Neural cell (in vitro differentiated cells): Measurements from ENCODE around the gene ABHD4. TPM values are rescaled to one million over a fixed set of nuclear protein-coding genes. Genes with fewer than 3 reads are reported as not detected.

Experiments
- H2AFZ ChIP-seq: fragments of 200-600, 300-800 bp; sonication (generic), shearing (Covaris generic); 2 replicates; pipeline ENCODE4 v1.6.0; 2014; ENCODE audit warnings: low read depth, mild to moderate bottlenecking, antibody characterized with exemption, low read length, moderate library complexity
- H3F3A ChIP-seq: fragments of 200-600 bp; shearing (Covaris generic); 2 replicates; pipeline ENCODE4 v1.6.1; 2016; ENCODE audit warnings: mild to moderate bottlenecking, moderate library complexity, mixed read lengths, antibody characterized with exemption, low read length; ENCODE audit not compliant: insufficient read depth, poor library complexity, severe bottlenecking
- H3K27ac ChIP-seq: fragments of 200-600, 300-800 bp; sonication (generic), shearing (Covaris generic); 2 replicates; pipeline ENCODE4 v1.5.1; 2014; ENCODE audit warnings: mild to moderate bottlenecking, low read length, moderate library complexity
- H3K27me3 ChIP-seq: fragments of 300-800, 200-600 bp; sonication (generic), shearing (Covaris generic); 2 replicates; pipeline ENCODE4 v1.6.0; 2014; ENCODE audit warnings: mild to moderate bottlenecking, low read depth, low read length, moderate library complexity; ENCODE audit not compliant: insufficient read depth
- H3K36me3 ChIP-seq: fragments of 300-800, 200-600 bp; sonication (generic), shearing (Covaris generic); 2 replicates; pipeline ENCODE4 v1.5.1; 2014; ENCODE audit warnings: mild to moderate bottlenecking, antibody characterized with exemption, low read length, moderate library complexity; ENCODE audit not compliant: insufficient read depth
- H3K4me2 ChIP-seq: fragments of 300-800, 200-600 bp; sonication (generic), shearing (Covaris generic); 2 replicates; pipeline ENCODE4 v1.6.0; 2014; ENCODE audit warnings: mild to moderate bottlenecking, low read length
- H3K4me3 ChIP-seq: fragments of 300-800, 200-600 bp; sonication (generic), shearing (Covaris generic); 2 replicates; pipeline ENCODE4 v1.5.1; 2014; ENCODE audit warnings: mild to moderate bottlenecking, low read length, moderate library complexity
- H3K79me2 ChIP-seq: fragments of 200-600 bp; shearing (Covaris generic); replicated peaks from 2 replicates; pipeline ENCODE4 v1.6.0; 2014; ENCODE audit warnings: mild to moderate bottlenecking, low read length, moderate library complexity; ENCODE audit not compliant: insufficient read depth
- H3K9ac ChIP-seq: fragments of 300-800, 200-600 bp; sonication (generic), shearing (Covaris generic); 2 replicates; pipeline ENCODE4 v1.6.1; 2016; ENCODE audit warnings: mild to moderate bottlenecking, low read length, mixed read lengths
- H3K9me2 ChIP-seq: fragments of 200-600 bp; shearing (Covaris generic); 2 replicates; pipeline ENCODE4 v1.6.1; 2016; ENCODE audit warnings: mild to moderate bottlenecking, low read length, mixed read lengths; ENCODE audit not compliant: insufficient read depth
- H3K9me3 ChIP-seq: fragments of 200-600, 300-800 bp; sonication (generic), shearing (Covaris generic); 2 replicates; pipeline ENCODE4 v1.6.1; 2016; ENCODE audit warnings: mild to moderate bottlenecking, mixed run types, low read length, moderate library complexity, mixed read lengths
- H4K20me1 ChIP-seq: fragments of 200-600 bp; shearing (Covaris generic); 2 replicates; pipeline ENCODE4 v1.6.1; 2016; ENCODE audit warnings: mild to moderate bottlenecking, mixed run types; ENCODE audit not compliant: insufficient read depth
- CTCF ChIP-seq: fragments of 450-650 bp; IDR thresholded peaks from 2 replicates; pipeline ENCODE4 v1.5.1; 2014; ENCODE audit warnings: antibody characterized with exemption, mild to moderate bottlenecking, moderate library complexity; ENCODE audit not compliant: poor library complexity, severe bottlenecking
- EP300 ChIP-seq: fragments of 450-650 bp; conservative IDR thresholded peaks from 2 replicates; pipeline ENCODE4 v1.6.1; 2014; ENCODE audit warnings: antibody characterized with exemption, mild to moderate bottlenecking, moderate library complexity; ENCODE audit not compliant: poor library complexity, severe bottlenecking
- MXI1 ChIP-seq: fragments of 450-650 bp; conservative IDR thresholded peaks from 2 replicates; pipeline ENCODE4 v1.6.1; 2014; ENCODE audit warnings: antibody characterized with exemption, mild to moderate bottlenecking; ENCODE audit not compliant: poor library complexity, severe bottlenecking
- POLR2AphosphoS5 ChIP-seq: IDR thresholded peaks from 2 replicates; pipeline ENCODE4 v1.6.1; 2012
- RAD21 ChIP-seq: fragments of 450-650 bp; conservative IDR thresholded peaks from 2 replicates; pipeline ENCODE4 v1.6.1; 2014; ENCODE audit warnings: antibody characterized with exemption, mild to moderate bottlenecking, moderate library complexity
- REST ChIP-seq: IDR thresholded peaks from 2 replicates; pipeline ENCODE4 v1.6.1; 2012; ENCODE audit warnings: borderline replicate concordance
- SMC3 ChIP-seq: fragments of 450-650 bp; conservative IDR thresholded peaks from 2 replicates; pipeline ENCODE4 v1.6.1; 2014; ENCODE audit warnings: antibody characterized with exemption, mild to moderate bottlenecking, moderate library complexity; ENCODE audit not compliant: poor library complexity
- polyA plus RNA-seq: library from polyadenylated mRNA; depleted of rRNA; stranded (reverse); fragments of >200 nt; gene quantifications from 2 replicates; pipeline ENCODE4 v1.2.3, GENCODE V29; 2014

Gene ABHD4
- polyA plus RNA-seq, 1 donor from 2014 or later = 2.6 TPM

- Histone ChIP-seq H3K9ac (no peak overlapping the region), H3K79me2 (no peaks in the 10 kb centered on the region), H4K20me1 (no peaks in the 10 kb centered on the region), H3K9me2 (no peaks in the 10 kb centered on the region), H3K9me3 (no peaks in the 10 kb centered on the region), H2AFZ (no peak overlapping the region), H3K4me3 (no peak overlapping the region), H3K27ac (no peak overlapping the region), H3F3A (no peaks in the 10 kb centered on the region), H3K4me2 (no peak overlapping the region), H3K36me3 (no peaks in the 10 kb centered on the region), H3K27me3 (no peaks in the 10 kb centered on the region)
- TF ChIP-seq RAD21 (no peak), CTCF (no peak), POLR2AphosphoS5 (no peak), REST (no peak), SMC3 (no peak)
These were observed 31.3 kb upstream of the ABHD4 start for GRCh38 chr14:22566845-22567244.

GRCh38 chr14:22567437-22567836 lies 30.7 kb upstream of the ABHD4 start:
- no peaks in the 10 kb centered on the region for H3K79me2 ChIP-seq
- H3K9me2 ChIP-seq = no peaks in the 10 kb centered on the region
- H3F3A ChIP-seq = no peaks in the 10 kb centered on the region
- no peak overlapping the region for H3K27ac ChIP-seq
- no peaks in the 10 kb centered on the region for H3K27me3 ChIP-seq
- H3K4me3 ChIP-seq = no peak overlapping the region
- no peak for TF ChIP-seq POLR2AphosphoS5
- H3K36me3 ChIP-seq = no peaks in the 10 kb centered on the region
- no peak overlapping the region for H3K9ac ChIP-seq
- H4K20me1 ChIP-seq = no peaks in the 10 kb centered on the region
- no peak overlapping the region for H3K4me2 ChIP-seq
- H2AFZ ChIP-seq = no peak overlapping the region
- H3K9me3 ChIP-seq = no peaks in the 10 kb centered on the region

GRCh38 chr14:22569106-22569736 lies 28.9 kb upstream of the ABHD4 start:
- H3K4me2 ChIP-seq = no peak overlapping the region
- H3F3A ChIP-seq = no peaks in the 10 kb centered on the region
- no peaks in the 10 kb centered on the region for H3K36me3 ChIP-seq
- no peak overlapping the region for H2AFZ ChIP-seq
- H3K9me3 ChIP-seq = no peaks in the 10 kb centered on the region
- H3K9me2 ChIP-seq = no peaks in the 10 kb centered on the region
- H3K9ac ChIP-seq = no peak overlapping the region
- no peak overlapping the region for H3K4me3 ChIP-seq
- H3K27me3 ChIP-seq = no peaks in the 10 kb centered on the region
- H4K20me1 ChIP-seq = no peaks in the 10 kb centered on the region
- H3K79me2 ChIP-seq = no peaks in the 10 kb centered on the region
- no peak overlapping the region for H3K27ac ChIP-seq
- TF ChIP-seq MXI1 (no peak), SMC3 (no peak), REST (no peak), EP300 (no peak)
